ENCODE results near the gene BICD1.

DNA sequence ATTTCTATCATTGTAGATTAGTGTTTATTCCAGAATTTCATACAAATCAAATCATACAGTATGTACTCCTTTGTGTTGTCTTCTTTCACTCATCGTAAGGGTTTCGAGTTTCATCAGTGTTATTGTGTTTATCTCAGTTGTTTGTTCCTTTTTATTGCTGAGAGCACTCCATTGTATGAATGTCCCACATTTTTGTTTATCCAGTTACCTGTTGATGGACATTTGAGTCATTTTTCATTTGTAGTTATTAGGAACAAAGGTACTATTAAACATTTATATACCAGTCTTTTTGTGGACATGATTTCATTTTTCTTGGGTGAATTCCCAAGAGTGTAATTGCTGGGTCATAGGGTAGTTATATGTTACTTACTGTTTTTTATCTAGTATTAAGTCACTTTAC, 70.0 kb downstream of the BICD1 start:
- no peak for TF ChIP-seq CTCF (IDR thresholded peaks at IDR 0.05)
- no peak for TF ChIP-seq EP300 (IDR thresholded peaks at IDR 0.05)
- TF ChIP-seq POLR2A (IDR thresholded peaks at IDR 0.05): no peak
